Stimulated activated CD8-positive, alpha-beta memory T cell treated with anti-CD3 and anti-CD28 coated beads, Interleukin-4, amount 100 ng/mL, for 48 hours (primary cell): ENCODE data around the gene INPP5B.
"Not testable (repeated sequence)": the region's sequence is repeated elsewhere in the genome, so short reads cannot be mapped to it uniquely, and the experiment has no call there.

Experiments
- DNase-seq: peaks from one replicate; pipeline ENCODE4 v3.0.0-alpha.2; 2020

INPP5B gene

DNA sequence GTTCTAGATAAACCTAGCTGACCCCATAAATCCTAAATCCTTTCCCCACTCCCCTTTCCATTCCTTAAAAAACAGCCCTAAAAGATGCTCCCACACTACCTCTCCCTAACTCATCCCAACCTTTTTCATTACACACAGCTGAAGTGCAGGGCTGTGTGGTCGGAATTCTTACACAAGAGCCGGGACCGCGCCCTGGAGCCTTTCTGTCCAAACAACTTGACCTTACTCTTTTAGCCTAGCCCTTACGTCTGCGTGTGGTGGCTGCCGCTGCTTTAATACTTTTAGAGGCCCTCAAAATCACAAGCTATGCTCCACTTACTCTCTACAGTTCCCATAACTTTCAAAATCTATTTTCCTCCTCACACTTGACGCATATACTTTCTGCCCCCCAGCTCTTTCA lies 36.0 kb downstream of the INPP5B start:
- DNase-seq = not testable (repeated sequence)

DNA sequence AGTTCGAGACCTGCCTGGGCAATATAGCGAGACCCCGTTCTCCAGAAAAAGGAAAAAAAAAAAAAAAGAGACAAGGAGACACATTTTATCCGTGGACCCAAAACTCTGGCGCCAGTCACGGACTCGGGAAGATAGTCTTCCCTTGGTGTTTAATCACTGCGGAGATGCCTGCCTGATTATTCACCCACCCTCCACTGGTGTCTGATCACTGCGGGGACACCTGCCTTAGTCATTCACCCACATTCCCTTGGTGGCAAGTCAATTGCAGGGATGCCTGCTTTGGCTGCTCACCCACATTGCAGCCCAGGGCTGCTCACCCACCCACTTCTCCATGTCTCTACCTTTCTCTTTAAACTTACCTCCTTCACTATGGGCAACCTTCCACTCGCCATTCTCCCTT lies 38.3 kb downstream of the INPP5B start:
- not testable (repeated sequence) for DNase-seq

DNA sequence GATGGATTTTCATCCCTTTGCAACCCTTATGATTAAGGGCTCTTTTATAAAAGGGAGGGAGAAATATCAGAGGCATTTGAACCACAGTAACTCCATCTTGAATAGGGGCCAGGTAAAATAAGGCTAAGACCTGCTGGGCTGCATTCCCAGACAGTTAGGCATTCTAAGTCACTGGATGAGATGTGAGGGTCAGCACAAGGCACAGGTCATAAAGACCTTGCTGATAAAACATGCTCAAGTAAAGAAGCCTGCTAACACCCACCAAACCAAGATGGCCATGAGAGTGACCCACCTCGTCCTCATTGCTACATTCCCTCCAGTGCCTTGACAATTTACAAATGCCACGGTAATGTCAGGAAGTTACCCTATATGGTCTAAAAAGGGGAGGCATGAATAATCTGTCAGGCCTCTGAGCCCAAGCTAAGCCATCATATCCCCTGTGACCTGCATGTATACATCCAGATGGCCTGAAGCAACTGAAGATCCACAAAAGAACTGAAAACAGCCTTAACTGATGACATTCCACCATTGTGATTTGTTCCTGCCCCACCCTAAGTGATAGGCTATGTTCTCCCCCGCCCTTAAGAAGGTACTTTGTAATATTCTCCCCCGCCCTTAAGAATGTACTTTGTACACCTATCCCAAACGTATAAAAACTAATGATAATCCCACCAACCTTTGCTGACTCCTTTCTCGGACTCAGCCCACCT lies 39.3 kb downstream of the INPP5B start:
- DNase-seq = not testable (repeated sequence)

DNA sequence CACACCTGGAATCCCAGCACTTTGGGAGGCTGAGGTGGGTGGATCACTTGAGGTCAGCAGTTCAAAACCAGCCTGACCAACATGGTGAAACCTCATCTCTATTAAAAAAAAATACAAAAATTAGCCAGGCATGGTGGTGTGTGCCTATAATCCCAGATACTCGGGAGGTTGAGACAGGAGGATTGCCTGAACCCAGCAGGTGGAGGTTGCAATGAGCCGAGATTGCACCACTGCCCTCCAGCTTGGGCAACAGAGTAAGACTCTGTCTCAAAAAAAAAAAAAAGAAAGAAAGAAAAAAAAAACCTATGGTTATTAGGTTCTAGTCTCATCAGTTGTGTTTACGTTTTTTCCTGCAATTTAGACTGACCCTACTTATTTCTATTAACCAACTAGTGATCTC lies 40.3 kb downstream of the INPP5B start:
- not testable (repeated sequence) for DNase-seq

DNA sequence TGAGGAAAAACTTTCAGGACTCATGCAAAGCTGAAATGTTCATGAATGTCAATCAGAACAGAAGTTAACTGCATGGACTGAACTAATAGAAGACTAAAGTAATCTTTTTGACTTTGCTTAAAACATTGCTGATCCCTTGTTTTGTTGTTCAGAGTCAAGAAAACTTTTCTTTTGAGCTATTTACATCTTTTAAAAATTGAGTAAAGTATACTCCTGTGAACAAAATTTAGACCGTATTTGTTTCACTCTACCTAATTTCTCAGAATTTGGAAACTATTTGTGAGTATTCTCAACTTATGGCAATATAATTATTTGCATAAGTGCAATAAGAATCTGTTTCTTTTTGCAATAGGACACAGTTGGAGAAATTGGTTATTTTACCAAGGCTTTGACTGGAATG lies 41.1 kb downstream of the INPP5B start:
- no peak for DNase-seq

DNA sequence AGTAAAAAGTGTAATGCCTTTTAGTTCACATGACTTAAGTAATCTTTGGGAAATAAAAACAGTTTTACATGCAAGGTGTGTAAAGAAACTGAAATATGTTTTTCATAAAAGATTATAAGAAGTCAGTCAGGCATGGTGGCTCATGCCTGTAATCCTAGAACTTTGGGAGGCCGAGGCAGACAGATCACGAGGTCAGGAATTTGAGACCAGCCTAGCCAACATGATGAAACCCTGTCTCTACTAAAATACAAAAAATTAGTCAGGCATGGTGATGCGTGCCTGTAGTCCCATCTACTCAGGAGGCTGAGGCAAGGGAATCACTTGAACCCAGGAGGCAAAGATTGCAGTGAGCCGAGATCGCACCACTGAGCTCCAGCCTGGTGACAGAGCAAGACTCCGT lies 42.9 kb downstream of the INPP5B start:
- DNase-seq = not testable (repeated sequence)

DNA sequence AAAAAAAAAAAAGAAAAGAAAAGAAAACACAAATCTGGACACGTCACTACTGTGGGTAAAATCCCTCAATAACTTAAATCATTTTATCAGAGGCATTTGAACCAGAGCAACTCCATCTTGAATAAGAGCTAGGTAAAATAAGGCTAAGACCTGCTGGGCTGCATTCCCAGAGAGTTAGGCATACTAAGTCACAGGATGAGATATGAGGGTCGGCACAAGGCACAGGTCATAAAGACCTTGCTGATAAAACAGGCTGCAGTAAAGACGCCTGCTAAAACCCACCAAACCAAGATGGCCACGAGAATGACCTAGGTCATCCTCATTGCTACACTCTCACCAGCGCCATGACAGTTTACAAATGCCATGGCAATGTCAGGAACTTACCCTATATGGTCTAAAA lies 43.9 kb downstream of the INPP5B start:
- DNase-seq = no peak

DNA sequence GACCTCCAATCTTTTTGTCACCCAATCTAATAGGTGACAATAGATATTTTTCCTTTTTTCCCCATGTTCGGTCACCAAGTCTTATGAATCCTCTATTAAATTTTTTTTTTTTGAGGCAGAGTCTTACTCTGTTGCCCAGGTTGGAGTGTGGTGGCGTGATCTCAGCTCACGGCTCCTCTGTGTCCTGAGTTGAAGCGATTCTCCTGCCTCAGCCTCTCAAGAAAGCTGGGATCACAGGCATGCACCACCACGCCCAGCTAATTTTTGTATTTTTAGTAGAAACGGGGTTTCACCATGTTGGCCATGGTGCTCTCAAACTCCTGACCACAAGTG lies 45.0 kb downstream of the INPP5B start:
- DNase-seq = no peak

DNA sequence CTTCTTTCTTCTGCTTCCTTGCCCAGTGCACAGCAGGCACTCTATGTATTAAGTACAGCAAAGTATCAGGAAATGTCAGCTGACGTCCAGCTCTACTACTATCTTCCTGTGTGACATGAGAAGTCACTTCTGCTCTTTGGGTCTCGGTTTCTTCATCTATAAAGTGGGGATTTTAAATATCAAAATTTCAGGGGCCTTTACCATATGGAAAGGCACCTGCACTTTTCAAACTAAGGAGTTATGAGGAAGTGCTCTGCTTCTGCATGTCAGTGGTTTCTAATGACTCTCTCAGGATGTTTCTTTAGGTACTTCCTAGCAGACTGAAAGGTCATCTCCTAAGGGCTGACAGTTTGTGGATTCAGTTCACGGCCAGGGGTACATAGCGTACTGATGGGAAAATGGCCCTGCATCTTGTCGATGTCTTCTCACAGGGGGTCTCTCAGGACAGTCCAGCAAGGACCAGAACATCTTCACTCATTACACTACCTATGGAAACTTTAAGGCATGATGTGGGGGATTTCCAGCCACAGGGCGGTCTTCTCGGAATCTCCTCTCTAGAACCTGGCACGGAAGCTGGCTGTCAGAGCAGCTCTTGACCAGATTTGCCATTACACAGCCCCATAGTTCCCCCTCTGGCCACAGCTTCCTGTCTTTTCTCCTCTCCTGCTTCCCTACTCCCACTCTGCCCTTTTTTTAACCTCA lies 45.5 kb downstream of the INPP5B start:
- no peak for DNase-seq

DNA sequence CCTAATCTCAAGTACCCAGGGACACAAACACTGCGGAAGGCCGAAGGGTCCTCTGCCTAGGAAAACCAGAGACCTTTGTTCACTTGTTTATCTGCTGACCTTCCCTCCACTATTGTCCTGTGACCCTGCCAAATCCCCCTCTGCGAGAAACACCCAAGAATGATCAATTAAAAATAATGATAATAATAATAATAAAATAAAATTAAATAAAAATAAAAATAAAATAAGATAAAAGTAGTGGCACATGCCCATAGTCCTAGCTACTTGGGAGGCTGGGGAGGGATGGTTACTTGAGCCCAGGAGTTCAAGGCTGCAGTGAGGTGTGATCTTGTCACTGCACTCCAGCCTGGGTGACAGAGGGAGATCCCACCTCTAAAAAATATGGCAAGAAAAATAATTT lies 49.3 kb downstream of the INPP5B start:
- not testable (repeated sequence) for DNase-seq

DNA sequence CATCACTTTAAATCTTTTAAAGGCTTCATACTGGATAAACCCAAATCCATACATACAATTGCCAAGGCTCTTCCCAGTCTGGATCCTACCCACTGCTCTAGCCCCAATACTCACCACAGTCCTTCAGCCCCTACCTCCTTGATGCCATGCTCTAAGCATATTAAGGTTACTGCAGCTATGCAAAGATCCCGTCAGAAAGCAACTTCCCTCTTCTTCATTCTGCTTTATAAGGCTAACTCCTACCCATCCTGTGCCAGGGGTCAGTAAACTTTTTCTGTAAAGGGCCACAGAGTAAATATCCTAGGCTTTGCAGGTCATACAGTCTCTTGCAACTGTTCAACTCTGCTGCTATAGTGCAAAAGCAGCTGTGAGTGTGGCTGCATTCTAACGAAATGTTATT lies 53.2 kb downstream of the INPP5B start:
- no peak for DNase-seq

DNA sequence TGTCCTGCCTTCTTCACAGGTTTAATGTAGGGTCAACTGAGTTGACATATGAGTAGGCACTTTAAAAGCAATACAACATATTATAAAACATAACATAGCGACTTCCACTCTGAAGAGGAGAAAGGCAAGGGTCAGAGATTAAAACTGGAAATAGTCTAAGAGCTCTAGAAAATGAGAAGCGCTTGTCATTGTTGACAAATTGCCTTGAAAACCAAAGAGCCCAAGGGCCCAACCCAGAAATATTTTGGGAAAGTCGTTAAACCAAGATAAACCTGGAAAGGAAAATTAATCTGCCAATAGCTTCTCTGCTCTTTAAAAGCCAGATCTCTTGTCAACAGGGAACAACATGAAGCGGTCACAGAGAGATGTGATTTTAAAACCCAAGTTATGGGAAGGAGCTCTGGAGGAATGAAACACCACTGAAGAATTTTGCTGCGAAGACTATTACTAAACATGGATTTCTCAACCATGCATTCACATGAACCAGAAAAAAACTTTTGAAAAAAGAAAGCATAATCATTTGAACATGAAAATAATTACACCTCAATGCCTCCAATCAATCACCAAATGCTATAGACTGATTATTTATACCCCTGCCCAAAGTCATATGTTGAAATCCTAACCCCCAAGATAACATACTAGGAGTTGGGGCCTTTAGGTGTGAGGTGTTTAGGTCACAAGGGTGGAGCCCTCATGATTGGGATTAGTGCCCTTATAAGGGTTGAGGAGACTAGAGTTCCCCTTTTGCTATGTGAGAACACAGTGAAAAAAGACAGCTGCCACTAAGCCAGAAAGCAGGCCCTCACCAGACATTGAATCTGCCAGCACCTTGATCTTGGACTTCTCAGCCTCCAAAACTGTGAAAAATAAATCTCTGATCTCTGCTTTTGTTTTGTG lies 54.5 kb downstream of the INPP5B start:
- DNase-seq = no peak

DNA sequence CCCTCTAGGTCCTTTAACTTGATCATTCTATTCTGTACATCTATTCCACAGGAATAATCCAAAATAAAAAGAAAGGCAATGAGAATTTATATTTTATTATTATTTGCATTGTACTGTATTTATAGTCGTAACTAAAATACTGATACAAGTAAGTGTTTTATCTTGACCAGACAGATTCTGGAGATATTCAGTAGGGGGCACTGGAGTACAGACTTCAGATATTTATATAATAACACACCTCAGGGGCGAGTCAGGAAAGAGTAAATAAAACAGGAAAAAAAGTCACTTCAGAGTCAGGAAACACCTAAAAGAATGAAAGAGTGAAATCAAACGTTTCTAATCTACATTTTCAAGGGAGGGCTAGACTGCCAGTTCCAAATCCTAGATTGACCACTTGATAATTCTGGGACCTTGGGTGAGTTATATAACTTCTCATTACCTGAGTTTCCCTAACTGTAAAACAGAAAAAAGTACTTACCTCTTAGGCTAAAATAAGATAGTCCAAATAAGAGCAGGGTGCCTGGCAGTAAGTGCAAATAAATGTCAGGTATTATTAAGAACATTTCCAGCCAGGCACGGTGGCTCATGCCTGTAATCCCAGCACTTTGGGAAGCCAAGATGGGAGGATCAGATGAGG lies 56.4 kb downstream of the INPP5B start:
- no peak for DNase-seq

DNA sequence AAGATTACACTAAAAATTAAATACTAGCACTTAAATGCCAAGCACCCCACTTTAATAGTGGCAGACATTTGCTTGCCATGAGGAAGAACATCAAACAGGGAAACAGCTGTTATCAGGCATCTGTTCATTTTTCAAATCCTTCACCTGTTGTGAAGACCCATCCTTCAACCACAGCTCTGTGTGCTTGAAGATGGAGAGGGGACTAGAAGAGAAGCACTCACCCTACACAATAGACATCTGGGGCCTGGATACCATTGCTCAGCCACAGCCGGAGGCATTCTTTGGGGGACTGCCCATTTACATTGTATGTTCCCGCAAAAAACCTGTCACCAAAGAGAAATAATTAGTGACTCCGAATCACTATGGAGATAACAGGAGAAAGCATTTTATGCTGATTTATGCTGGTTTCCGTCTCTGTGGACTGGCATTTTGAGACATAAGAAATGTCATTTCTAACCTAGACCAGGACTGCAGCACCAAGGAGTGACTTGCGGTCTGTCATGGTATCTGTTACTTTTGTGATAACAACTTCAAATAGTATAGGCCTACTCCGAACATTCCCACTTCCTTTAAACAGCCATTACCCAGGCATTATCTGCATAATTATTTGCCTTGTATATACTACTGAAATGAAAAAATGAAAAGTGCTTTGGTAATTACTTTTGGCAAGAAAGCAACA lies 58.7 kb downstream of the INPP5B start:
- no peak for DNase-seq

DNA sequence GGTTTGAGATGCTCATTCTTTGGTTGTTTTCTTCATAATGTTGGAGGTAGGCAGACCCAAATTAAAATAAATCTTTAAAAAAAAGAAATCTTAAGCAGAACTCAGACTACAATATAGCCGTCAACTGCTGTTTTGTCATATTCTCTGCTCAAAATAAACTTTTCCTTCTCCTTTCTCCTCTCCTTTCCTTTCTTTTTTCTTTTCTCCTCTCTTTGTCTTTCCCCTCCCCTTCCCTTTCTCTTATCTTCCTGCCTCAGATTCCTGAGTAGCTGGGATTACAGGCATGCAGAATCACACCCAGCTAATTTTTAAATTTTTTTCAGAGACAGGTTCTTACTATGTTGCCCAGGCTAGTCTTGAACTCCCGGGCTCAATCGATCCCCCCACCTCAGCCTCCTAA lies 62.7 kb downstream of the INPP5B start:
- no peak for DNase-seq

DNA sequence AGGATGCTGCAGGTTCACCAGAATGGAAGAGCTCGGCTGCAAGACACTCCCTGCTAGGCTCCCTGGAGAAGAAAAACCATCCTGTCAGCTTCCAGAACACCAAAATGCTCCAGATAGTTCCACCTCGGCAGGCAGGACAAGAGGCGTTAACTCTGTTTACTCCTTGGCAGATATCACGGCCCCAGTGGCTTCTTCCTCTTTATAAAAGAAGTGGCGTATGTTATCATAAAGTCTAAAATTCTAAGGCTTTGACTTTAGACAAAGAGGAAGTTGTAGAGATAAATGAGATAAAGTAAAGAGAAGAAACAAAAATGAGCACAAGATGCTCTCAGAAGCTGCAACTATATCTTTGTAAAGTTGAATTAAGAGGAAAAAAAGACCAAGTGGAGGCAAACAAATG lies 63.2 kb downstream of the INPP5B start:
- no peak for DNase-seq

DNA sequence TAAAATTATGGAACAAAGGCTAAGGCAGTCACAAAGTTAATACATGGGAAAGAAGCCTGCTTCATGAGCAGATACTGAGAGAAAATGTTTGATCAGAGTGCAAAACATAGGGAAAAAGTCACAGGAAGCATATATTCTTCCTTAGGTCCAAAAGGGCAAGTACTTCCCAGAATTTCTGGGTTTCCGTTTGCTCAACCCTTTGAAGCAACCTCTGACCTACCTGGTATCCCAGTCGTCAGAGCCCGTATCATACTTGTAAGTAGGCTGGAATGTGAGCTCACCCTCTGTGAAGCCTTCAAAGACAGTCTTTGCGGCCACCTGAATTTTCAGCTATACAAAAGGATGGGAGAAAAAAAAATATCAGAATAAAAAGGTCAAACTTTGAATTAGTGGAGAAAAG lies 67.0 kb downstream of the INPP5B start:
- DNase-seq = no peak

DNA sequence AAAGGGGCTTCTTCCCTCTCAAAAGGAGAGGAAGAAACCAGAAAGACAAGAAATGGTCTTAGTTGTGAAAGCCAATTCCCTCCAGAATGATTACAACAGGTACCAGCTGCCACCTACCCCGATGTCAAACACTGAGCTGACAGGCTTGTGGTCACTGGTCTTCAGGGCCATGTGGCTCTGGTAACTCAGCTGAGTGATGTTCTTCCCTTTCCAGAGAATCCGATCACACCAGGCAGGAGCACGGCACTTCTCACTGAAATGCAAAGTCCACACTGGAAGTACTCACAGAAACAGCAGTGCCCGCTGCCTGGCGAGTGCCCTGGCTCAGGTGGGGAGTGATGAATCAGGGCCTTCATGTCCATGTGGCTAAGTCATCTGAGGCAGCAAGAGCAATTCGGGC lies 68.8 kb downstream of the INPP5B start:
- no peak for DNase-seq

DNA sequence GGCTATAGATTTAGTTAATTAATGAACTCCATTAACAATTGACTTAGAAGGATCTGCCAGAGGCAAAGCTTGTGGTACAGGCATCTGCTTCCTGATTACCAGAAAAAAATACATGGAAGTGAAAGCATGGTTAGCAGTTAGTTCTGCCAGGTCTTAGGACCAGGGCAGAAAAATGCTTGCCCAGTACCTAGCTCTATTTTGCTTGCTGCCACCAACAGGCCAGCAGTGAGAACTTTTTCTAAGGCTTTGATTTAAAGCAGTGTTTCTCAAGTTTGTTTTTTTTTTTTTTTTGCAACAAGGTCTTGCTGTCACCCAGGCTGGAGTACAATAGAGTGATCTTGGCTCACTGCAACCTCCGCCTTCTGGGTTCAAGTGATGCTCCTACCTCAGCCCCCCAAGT lies 71.0 kb downstream of the INPP5B start:
- DNase-seq = no peak

DNA sequence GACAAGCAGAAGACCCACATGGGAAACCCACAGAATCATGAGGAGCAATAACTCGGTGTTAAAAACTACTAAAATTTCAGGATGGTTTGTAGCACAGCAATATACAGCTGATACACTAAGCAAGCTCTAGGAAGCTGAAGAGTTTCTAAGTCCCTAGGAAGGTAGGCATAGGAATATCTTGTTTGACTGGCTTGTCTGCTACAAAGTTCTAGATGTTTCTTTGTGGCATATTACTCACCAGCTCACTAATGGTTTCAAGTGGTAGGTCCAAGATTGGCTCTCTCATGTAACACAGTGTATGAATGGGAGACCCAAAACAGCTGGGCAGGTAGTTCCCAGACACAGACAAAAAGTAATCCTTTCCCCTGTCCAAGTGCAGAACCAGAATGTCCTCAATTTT lies 74.2 kb downstream of the INPP5B start:
- DNase-seq = no peak

DNA sequence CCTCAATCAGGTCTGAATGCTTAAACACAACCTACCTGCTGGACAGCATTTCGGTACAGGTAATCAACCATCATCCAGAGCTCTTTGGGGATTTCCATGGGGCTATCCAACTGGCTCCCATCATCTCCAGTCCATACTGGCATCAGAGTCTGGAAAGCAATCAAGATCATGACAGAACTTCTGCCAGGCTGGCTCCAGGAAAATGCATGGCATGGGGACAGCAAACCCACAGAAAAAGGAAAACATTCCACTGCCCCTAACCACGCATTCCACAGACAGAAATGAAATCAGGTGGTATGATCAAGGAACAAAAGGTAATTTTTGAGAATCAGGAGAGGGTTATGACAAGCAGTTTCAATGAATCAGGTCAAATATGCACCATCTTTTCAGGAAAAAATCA lies 78.4 kb downstream of the INPP5B start:
- DNase-seq = no peak

DNA sequence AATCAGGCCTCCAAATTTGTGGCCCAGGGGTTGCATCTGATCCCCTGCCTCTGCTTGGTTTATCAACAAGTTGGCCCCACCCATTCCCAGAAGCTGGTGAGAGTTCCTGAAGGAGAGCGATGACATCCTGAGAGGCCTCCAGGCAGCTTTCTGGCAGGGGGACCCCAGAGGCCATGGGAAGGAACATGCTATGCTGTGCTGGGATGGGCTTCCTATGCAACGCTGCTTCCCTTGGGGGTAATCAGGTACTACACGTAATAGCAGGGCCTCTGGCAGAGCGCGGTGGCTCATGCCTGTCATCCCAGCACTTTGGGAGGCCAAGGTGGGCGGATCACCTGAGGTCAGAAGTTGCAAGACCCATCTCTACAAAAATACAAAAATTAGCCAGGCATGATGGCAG lies 79.1 kb downstream of the INPP5B start:
- no peak for DNase-seq

DNA sequence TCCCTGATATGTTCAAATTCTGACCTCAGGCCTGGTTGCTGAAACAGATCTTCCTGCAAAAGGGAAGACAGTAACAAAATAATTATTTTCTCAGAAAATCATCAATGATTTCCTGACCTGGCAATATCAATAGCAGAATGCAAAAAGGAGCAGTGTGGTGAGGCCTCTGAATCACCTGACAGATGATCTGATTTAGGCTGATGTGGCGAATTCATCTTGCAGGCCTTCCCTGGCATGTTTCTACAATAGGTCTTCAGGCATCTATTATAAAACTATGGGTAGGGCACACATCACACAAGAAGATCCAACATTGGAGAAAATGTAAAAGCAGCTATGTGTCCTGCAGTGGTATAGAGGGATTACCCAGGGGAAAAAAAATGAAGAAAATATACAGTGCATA lies 80.4 kb downstream of the INPP5B start:
- DNase-seq = no peak
